Neuron (in vitro differentiated cells): Measurements from ENCODE around the gene VRTN.

Source experiments
- H2AFZ ChIP-seq: one replicate; pipeline ENCODE4 v1.6.1; 2013; ENCODE audit warnings: low read depth, mild to moderate bottlenecking, inconsistent platforms, low read length, moderate library complexity
- H3K27me3 ChIP-seq: one replicate; pipeline ENCODE4 v1.6.1; 2013; ENCODE audit warnings: low read length; ENCODE audit not compliant: insufficient read depth
- H3K36me3 ChIP-seq: one replicate; pipeline ENCODE4 v1.6.1; 2013; ENCODE audit warnings: low read length; ENCODE audit not compliant: insufficient read depth
- H3K4me1 ChIP-seq: one replicate; pipeline ENCODE4 v1.6.1; 2013; ENCODE audit warnings: low read length; ENCODE audit not compliant: insufficient read depth
- H3K4me3 ChIP-seq: 2 replicates; pipeline ENCODE4 v1.5.1; 2013; ENCODE audit warnings: mild to moderate bottlenecking, low read length, moderate library complexity
- H3K9me3 ChIP-seq: one replicate; pipeline ENCODE4 v1.6.1; 2013; ENCODE audit warnings: low read length

VRTN gene, protein sequence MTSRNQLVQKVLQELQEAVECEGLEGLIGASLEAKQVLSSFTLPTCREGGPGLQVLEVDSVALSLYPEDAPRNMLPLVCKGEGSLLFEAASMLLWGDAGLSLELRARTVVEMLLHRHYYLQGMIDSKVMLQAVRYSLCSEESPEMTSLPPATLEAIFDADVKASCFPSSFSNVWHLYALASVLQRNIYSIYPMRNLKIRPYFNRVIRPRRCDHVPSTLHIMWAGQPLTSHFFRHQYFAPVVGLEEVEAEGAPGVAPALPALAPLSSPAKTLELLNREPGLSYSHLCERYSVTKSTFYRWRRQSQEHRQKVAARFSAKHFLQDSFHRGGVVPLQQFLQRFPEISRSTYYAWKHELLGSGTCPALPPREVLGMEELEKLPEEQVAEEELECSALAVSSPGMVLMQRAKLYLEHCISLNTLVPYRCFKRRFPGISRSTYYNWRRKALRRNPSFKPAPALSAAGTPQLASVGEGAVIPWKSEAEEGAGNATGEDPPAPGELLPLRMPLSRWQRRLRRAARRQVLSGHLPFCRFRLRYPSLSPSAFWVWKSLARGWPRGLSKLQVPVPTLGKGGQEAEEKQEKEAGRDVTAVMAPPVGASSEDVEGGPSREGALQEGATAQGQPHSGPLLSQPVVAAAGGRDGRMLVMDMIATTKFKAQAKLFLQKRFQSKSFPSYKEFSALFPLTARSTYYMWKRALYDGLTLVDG

GRCh38 chr14:74348241-74348734 lies at the start of gene VRTN:
VRTN (plus strand) TSS chr14:74348471; CDS start chr14:74356784, 8,313 bp downstream.
- Histone ChIP-seq H2AFZ (no peak within 1 kb of the TSS), H3K4me3 (no peak within 1 kb of the TSS), H3K4me1 (no peaks in the 10 kb centered on the region), H3K27me3 (peaks cover 24% of the 10 kb centered on the region), H3K9me3 (no peaks in the 10 kb centered on the region), H3K36me3 (no peaks in the 10 kb centered on the region)

DNA sequence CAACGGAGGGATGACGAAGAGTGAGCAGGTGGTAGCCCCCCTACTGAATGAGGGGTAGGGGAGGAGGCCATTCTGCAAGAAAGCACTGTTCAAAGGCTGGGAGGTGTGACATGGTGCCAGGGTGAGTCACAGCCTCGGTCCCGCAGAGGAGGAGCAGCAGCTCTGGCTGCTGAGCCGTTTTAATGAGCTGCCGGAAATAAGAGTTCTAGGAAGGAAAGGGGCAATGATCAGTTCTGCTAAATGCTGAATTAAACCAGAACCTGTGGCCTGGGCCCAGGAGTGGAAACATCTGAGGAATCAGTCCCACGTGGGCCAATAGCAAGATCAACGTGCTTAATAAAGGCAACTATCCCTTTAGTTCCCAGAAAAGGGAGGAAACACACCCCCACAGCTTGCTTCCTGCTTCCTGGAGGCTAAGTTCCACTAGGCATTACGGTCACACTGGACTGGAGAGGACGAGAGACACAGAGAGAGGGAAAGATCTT lies 49.2 kb upstream of the VRTN start:
- Histone ChIP-seq H2AFZ (no peak overlapping the region), H3K36me3 (peaks cover 46% of the 10 kb centered on the region), H3K4me3 (no peak overlapping the region), H3K4me1 (peaks cover 8% of the 10 kb centered on the region), H3K9me3 (no peaks in the 10 kb centered on the region), H3K27me3 (no peaks in the 10 kb centered on the region)

- Histone ChIP-seq H3K4me3 (peak overlapping the region; percentile 85), H3K27me3 (no peaks in the 10 kb centered on the region), H3K9me3 (no peaks in the 10 kb centered on the region), H3K36me3 (peaks cover 28% of the 10 kb centered on the region), H2AFZ (no peak overlapping the region), H3K4me1 (peaks cover 8% of the 10 kb centered on the region)
Measured at GRCh38 chr14:74301594-74302151, 46.6 kb upstream of the VRTN start.

DNA sequence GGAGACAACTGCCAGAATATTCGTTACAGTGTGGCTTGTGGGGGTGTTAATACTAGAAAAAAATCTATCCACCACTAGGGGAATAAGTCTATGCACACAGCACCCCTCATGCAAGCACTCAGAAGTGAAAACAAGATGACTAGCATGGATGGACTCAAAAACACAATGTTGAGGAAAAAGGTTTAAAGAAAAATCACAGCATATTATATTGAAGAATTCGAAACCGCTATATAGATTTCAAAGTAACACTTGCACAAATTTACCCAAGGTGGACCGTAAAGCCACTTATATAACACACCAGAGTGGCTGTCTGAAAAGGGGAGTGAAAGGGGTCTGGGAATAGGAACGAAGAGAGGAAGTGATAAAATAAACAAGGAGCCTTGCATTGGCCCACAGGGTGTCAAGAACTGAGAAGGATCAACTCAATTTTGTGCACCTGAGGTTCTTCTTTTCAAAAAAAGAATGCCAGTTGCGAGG lies 46.1 kb upstream of the VRTN start:
- no peaks in the 10 kb centered on the region for H3K9me3 ChIP-seq
- peaks cover 23% of the 10 kb centered on the region for H3K36me3 ChIP-seq
- no peaks in the 10 kb centered on the region for H3K27me3 ChIP-seq
- peaks cover 8% of the 10 kb centered on the region for H3K4me1 ChIP-seq
- H3K4me3 ChIP-seq, result peak overlapping the region; percentile 85
- H2AFZ ChIP-seq, result peak overlapping the region; percentile 100

- H2AFZ ChIP-seq, result peak within 1 kb of the TSS; percentile 100
- peaks cover 8% of the 10 kb centered on the region for H3K4me1 ChIP-seq
- peak within 1 kb of the TSS; percentile 85 for H3K4me3 ChIP-seq
- H3K27me3 ChIP-seq, result no peaks in the 10 kb centered on the region
- no peaks in the 10 kb centered on the region for H3K9me3 ChIP-seq
- peaks cover 18% of the 10 kb centered on the region for H3K36me3 ChIP-seq
Measured at GRCh38 chr14:74302634-74303569, 45.4 kb upstream of the VRTN start, which contains the start of gene ABCD4. ABCD4 (minus strand) TSS chr14:74302934; CDS start chr14:74302912, 22 bp downstream.

DNA sequence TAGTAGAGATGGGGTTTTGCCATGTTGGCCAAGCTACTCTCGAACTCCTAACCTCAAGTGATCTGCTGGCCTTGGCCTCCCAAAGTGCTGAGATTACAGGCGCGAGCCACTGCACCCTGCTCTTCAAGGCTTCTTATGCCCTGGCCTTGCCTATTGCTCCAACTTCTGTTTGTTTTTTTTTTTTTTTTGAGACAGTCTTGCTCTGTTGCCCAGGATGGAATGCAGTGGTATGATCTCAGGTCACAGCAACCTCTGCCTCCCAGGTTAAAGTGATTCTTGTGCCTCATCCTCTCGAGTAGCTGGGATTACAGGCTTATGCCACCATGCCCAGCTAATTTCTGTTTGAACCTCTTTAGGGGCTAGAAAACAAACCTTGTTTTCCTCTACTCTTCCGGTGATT lies 39.6 kb upstream of the VRTN start:
- Histone ChIP-seq H3K4me1 (no peaks in the 10 kb centered on the region), H3K4me3 (no peak overlapping the region), H3K9me3 (no peaks in the 10 kb centered on the region), H3K27me3 (no peaks in the 10 kb centered on the region), H3K36me3 (no peaks in the 10 kb centered on the region), H2AFZ (no peak overlapping the region)

GRCh38 chr14:74309125-74310022 lies 38.9 kb upstream of the VRTN start:
- Histone ChIP-seq H3K27me3 (no peaks in the 10 kb centered on the region), H3K36me3 (no peaks in the 10 kb centered on the region), H3K4me1 (no peaks in the 10 kb centered on the region), H3K4me3 (no peak overlapping the region), H3K9me3 (no peaks in the 10 kb centered on the region), H2AFZ (no peak overlapping the region)

DNA sequence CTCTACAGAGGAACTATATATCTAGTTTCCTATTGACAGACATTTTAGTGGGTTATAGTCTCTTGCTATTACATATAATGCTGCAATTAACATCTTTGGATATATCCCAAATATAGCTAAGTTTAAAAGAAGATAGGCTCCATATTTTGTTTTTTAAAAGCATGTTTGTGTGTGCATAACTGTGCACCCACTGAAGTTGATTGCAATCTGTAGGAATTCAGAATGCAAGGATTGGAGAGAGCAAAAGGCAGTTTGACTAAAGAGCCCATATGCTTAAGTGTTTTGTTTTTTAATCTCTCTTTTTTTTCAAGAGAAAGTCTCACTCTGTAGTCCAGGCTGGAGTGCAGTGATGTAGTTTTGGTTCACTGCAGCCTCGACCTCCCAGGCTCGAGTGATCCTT lies 36.1 kb upstream of the VRTN start:
- H2AFZ ChIP-seq, result no peak overlapping the region
- no peaks in the 10 kb centered on the region for H3K4me1 ChIP-seq
- no peak overlapping the region for H3K4me3 ChIP-seq
- no peaks in the 10 kb centered on the region for H3K9me3 ChIP-seq
- no peaks in the 10 kb centered on the region for H3K27me3 ChIP-seq
- H3K36me3 ChIP-seq, result no peaks in the 10 kb centered on the region

GRCh38 chr14:74313601-74314000 lies 34.7 kb upstream of the VRTN start:
- no peaks in the 10 kb centered on the region for H3K9me3 ChIP-seq
- H3K4me1 ChIP-seq, result no peaks in the 10 kb centered on the region
- H3K27me3 ChIP-seq, result no peaks in the 10 kb centered on the region
- no peak overlapping the region for H2AFZ ChIP-seq
- H3K4me3 ChIP-seq, result no peak overlapping the region
- H3K36me3 ChIP-seq, result no peaks in the 10 kb centered on the region

GRCh38 chr14:74314576-74314975 lies 33.7 kb upstream of the VRTN start:
- Histone ChIP-seq H3K27me3 (no peaks in the 10 kb centered on the region), H3K4me3 (no peak overlapping the region), H3K36me3 (no peaks in the 10 kb centered on the region), H2AFZ (no peak overlapping the region), H3K9me3 (no peaks in the 10 kb centered on the region), H3K4me1 (no peaks in the 10 kb centered on the region)

- Histone ChIP-seq H3K36me3 (no peaks in the 10 kb centered on the region), H3K27me3 (no peaks in the 10 kb centered on the region), H2AFZ (no peak overlapping the region), H3K4me3 (no peak overlapping the region), H3K4me1 (peaks cover 21% of the 10 kb centered on the region), H3K9me3 (no peaks in the 10 kb centered on the region)
Measured at GRCh38 chr14:74324931-74325361, 23.3 kb upstream of the VRTN start.
